Left ventricle myocardium inferior (tissue), 1 donor: ENCODE data around the gene IRF8. TPM values are rescaled to one million over a fixed set of nuclear protein-coding genes. Genes with fewer than 3 reads are reported as not detected.

Source experiments
- DNase-seq: peaks from one replicate; pipeline ENCODE4 v3.0.0-alpha.2; 2020
- H3K27ac ChIP-seq: fragments of 200-600 bp; replicated peaks from 2 replicates; pipeline ENCODE4 v1.8.0; 2021
- H3K27me3 ChIP-seq: fragments of 200-600 bp; 2 replicates; pipeline ENCODE4 v1.8.0; 2021; ENCODE audit warnings: low read depth
- H3K36me3 ChIP-seq: fragments of 200-600 bp; 2 replicates; pipeline ENCODE4 v1.8.0; 2021
- H3K4me1 ChIP-seq: fragments of 200-600 bp; 2 replicates; pipeline ENCODE4 v1.8.0; 2021
- H3K4me3 ChIP-seq: fragments of 200-600 bp; 2 replicates; pipeline ENCODE4 v1.8.0; 2021; ENCODE audit warnings: mild to moderate bottlenecking, moderate library complexity
- H3K9me3 ChIP-seq: fragments of 200-600 bp; replicated peaks from 2 replicates; pipeline ENCODE4 v1.8.0; 2021
- CTCF ChIP-seq: fragments of 200-600 bp; IDR thresholded peaks from 2 replicates; pipeline ENCODE4 v1.8.0; 2021; ENCODE audit warnings: antibody characterized with exemption, mild to moderate bottlenecking, borderline replicate concordance
- intact Hi-C: fragments of 100-400 bp; cut with micrococcal nuclease; formaldehyde crosslinking; loops from one replicate; pipeline ENCODE4 v1.11.0; 2022
- total RNA-seq: library from RNA; stranded (reverse); fragmentation: NEBNext Ultra II Directional; extraction: Animal tissue kit (Norgen Biotek cat#: 25700); gene quantifications from one replicate; pipeline ENCODE4 v1.2.1, GENCODE V29; 2021
- donor health status: DM: no; HTN: yes; CAD: no; lungs with severe emphysema.

IRF8 gene
- total RNA-seq, 1 donor from 2014 or later = 2.7 TPM

- no peaks in the 10 kb centered on the region for H3K36me3 ChIP-seq
- intact Hi-C loops = no loop called here
- TF ChIP-seq CTCF = no peak
- peaks cover 70% of the 10 kb centered on the region for H3K27me3 ChIP-seq
- H3K4me3 ChIP-seq = no peak overlapping the region
- DNase-seq = no peak
- no peak overlapping the region for H3K27ac ChIP-seq
- H3K4me1 ChIP-seq = no peaks in the 10 kb centered on the region
- peaks cover 7% of the 10 kb centered on the region for H3K9me3 ChIP-seq
Observed at GRCh38 chr16:85858984-85859817, 39.8 kb upstream of the IRF8 start.

DNA sequence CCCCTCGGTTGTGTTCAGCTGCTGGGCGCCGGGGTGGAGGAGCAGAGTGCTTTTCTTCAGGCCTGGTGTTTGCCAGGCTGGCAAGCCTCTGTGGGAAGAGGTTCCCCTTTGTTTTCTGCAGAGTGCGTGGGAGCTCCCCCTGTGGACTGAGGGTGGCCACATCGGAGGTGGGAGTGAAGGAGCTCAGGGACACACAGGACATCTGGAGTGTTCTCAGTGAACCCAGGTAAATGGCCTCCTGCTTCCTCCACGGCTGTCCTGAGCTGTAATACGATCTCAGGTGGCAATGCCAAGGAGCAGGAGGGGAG is 39.2 kb upstream of the IRF8 start:
- DNase-seq = no peak
- TF ChIP-seq CTCF = no peak

DNA sequence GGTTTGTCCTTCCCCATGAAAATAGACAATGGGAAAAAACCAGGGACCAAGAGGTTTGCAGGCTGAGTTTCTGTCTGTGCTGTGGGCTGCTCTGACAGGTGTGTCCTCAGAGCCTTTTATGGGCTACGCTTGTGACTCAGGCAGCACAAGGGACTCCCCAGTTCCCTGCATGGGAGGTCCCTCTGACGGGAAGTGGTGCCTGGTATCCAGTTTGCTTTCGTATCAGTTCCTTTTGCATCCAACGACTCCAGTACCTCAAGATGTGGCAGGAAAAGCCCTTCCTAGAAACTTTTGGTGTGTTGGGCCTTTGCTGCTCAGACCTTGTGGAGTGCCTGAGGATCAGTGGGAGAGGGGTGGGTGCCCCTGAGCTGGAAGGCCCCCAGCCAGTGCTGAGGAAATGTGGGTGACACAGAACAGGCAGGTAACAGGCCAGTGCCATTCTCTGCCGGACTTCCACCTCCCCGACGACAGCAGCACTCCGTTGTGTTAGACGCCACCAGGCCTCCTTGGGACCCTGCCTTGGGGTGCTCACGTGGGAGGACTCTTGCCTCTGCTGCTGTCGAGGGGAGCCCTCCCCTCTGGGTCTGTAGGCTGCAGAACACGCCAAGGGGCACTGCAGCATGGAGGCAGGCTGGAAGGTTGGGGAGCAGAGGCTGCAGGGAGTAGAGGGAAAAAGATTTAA is 38.4 kb upstream of the IRF8 start:
- no peak for TF ChIP-seq CTCF
- H3K36me3 ChIP-seq = no peaks in the 10 kb centered on the region
- DNase-seq = no peak
- H3K27ac ChIP-seq = no peak overlapping the region
- no peak overlapping the region for H3K4me3 ChIP-seq
- intact Hi-C loops = no loop called here
- peaks cover 59% of the 10 kb centered on the region for H3K27me3 ChIP-seq
- peaks cover 12% of the 10 kb centered on the region for H3K9me3 ChIP-seq
- H3K4me1 ChIP-seq = no peaks in the 10 kb centered on the region

More for the DNA sequence above, 39.2 kb upstream of the IRF8 start:
- intact Hi-C loops = no loop called here
- no peak overlapping the region for H3K27ac ChIP-seq
- H3K27me3 ChIP-seq = peaks cover 65% of the 10 kb centered on the region
- H3K36me3 ChIP-seq = no peaks in the 10 kb centered on the region
- H3K9me3 ChIP-seq = peaks cover 10% of the 10 kb centered on the region
- no peaks in the 10 kb centered on the region for H3K4me1 ChIP-seq
- no peak overlapping the region for H3K4me3 ChIP-seq

DNA sequence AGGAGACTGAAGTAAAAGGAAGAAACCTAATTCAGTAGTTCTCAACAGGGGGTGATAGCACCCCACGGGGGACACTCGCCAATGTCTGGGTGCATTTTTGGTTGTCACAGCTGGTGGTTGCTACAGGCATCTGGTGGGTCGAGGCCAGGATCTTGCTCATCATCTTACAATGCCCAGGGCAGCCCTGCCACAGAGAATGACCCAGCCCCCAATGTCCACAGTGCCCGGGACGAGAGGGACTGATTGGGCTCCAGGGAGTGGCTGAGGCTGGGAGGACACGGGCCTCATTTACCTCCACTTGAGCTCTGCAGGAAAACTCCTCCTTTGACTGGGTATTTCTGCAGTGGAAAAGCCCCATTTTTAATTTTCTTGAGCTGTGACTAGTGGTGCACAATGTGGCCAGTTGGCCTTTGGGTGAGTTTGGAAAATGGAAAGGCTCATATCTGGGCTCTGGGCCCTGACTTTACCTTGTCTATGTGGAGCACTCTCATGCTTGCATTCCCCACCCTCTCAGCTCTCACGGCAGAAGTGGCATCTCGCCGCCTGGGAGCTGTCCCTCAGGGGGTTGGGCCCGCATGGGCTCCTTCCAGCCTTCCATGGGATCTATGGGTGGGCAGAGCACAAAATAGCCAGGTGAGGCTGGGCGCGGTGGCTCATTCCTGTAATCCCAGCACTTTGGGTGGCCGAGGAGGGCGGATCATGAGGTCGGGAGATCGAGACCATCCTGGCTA is 37.7 kb upstream of the IRF8 start:
- no peaks in the 10 kb centered on the region for H3K36me3 ChIP-seq
- H3K27ac ChIP-seq = no peak overlapping the region
- intact Hi-C loops = no loop called here
- no peaks in the 10 kb centered on the region for H3K4me1 ChIP-seq
- no peak for TF ChIP-seq CTCF
- peaks cover 52% of the 10 kb centered on the region for H3K27me3 ChIP-seq
- peaks cover 12% of the 10 kb centered on the region for H3K9me3 ChIP-seq
- no peak for DNase-seq
- H3K4me3 ChIP-seq = no peak overlapping the region

DNA sequence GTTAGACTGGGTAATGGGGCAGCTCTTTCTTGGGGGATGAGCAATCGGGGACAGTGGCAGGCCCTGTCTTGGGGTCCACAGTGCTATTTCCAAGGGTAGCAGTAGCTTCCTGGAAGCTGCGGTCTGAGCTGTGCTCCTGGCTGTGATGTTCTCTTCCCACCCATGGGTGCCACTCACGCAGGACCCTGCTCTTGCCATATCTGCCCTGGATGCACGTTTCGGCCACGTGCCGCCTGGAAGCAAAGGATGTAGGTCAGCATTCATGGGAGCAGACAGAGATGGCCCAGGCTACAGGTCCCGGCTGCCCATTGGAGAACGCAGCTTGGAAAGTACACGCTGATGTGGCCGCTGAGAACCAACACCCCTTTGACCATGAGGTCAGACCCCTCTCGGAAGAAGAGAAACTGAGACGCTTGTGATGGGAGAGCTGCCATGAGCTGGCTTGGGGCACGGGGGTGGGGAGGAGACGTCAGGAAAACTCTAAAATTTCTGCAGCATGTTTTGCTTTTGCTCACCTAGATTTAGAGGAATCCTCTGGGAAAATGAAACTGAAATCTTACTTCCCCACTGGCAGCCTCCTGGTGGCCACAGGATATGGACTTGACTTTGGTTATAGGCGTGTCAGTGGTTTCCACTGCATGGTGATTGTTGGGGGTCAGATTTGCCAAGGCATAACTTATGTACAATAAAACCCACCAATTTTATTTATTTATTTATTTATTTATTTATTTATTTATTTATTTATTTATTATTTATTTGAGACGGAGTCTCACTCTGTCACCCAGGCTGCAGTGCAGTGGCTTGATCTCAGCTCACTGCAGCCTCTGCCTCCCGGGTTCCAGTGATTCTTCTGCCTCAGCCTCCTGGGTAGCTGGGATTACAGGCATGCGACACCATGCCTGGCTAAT is 36.2 kb upstream of the IRF8 start:
- intact Hi-C loops = no loop called here
- no peaks in the 10 kb centered on the region for H3K4me1 ChIP-seq
- no peak for DNase-seq
- H3K27ac ChIP-seq = no peak overlapping the region
- H3K4me3 ChIP-seq = no peak overlapping the region
- TF ChIP-seq CTCF = no peak
- peaks cover 42% of the 10 kb centered on the region for H3K27me3 ChIP-seq
- no peaks in the 10 kb centered on the region for H3K36me3 ChIP-seq
- peaks cover 12% of the 10 kb centered on the region for H3K9me3 ChIP-seq
